ENCODE measurements around the gene FIZ1. TPM values are rescaled to one million over a fixed set of nuclear protein-coding genes. Genes with fewer than 3 reads are reported as not detected.

The FIZ1 gene
- total RNA-seq, 1 experiment from 2014 or later, result 29.3 TPM

DNA sequence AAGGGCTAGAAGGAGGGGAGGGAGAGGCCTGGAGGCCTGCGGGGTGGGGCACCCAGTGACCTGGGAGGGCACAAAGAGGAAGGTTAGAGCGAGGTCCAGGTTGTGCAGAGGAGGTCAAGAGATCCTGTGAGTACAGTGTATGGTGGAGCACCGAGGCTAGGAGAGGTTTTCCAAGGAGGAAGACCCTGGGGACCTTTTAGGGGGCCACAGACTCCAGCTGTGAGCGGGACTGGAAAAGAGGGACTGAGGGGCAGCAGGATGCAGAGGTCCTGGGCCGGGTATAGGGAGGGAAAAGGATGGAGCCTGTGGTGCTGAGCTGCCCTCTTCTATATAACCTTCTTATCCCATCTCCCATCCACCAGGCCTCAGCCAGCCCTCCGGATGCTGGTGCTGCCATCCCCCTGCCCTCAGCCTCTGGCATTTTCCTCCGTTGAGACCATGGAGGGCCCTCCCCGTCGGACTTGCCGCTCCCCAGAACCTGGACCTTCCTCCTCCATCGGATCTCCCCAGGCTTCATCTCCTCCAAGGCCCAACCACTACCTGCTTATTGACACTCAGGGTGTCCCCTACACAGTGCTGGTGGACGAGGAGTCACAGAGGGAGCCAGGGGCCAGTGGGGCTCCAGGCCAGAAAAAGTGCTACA, 45.0 kb upstream of the FIZ1 start:
- ChIA-PET POLR2A (ENCODE audit: low non-redundant PET) (no interaction called here), CTCF (no interaction called here)
- Histone ChIP-seq H3K4me1 (ENCODE audit: insufficient read depth, low read length, poor library complexity, severe bottlenecking) (peaks cover 36% of the 10 kb centered on the region), H3K27ac (ENCODE audit: low read depth, low read length, poor library complexity, severe bottlenecking) (peak overlapping the region; percentile 90), H3K36me3 (ENCODE audit: insufficient read depth, low read length, poor library complexity, severe bottlenecking) (peaks cover 13% of the 10 kb centered on the region), H3K4me3 (ENCODE audit: low read depth, low read length, poor library complexity, severe bottlenecking) (peak overlapping the region; percentile 81), H3K9me3 (ENCODE audit: low read depth, low read length, poor library complexity, severe bottlenecking) (no peaks in the 10 kb centered on the region), H3K27me3 (replicated peaks; ENCODE audit: insufficient read depth, low read depth, low read length, poor library complexity) (no peaks in the 10 kb centered on the region)
- DNase-seq (ENCODE audit: low spot score), result no peak
- BruUV-seq (replicated peaks), result no TSS peak
- TF ChIP-seq EZH2 (IDR thresholded peaks at IDR 0.05; ENCODE audit: borderline replicate concordance, low read depth, low read length, poor library complexity, severe bottlenecking) (no peak), CTCF (conservative IDR thresholded peaks at IDR 0.05; ENCODE audit: low read depth, low read length) (no peak)
- intact Hi-C loops (cut with micrococcal nuclease; ENCODE audit: unreplicated experiment), result no loop called here

DNA sequence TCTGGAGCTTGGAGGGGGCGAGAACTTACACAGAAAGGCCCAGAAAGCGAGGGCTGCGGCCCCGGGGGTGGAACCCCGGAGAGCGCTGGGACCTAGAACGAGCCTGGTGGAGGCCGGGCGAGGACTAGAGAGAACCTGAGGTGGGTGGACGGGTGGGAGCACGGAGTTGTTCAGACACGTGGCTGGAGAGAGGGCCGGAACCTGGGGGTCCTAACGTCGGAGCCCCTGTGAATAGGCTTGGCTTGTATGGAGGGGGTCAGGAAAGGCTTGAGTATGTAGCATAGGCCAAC, 44.5 kb upstream of the FIZ1 start:
- Histone ChIP-seq H3K4me3 (ENCODE audit: low read depth, low read length, poor library complexity, severe bottlenecking) (peak overlapping the region; percentile 81), H3K9me3 (ENCODE audit: low read depth, low read length, poor library complexity, severe bottlenecking) (no peaks in the 10 kb centered on the region), H3K27me3 (replicated peaks; ENCODE audit: insufficient read depth, low read depth, low read length, poor library complexity) (no peaks in the 10 kb centered on the region), H3K36me3 (ENCODE audit: insufficient read depth, low read length, poor library complexity, severe bottlenecking) (peaks cover 13% of the 10 kb centered on the region), H3K4me1 (ENCODE audit: insufficient read depth, low read length, poor library complexity, severe bottlenecking) (peaks cover 31% of the 10 kb centered on the region), H3K27ac (ENCODE audit: low read depth, low read length, poor library complexity, severe bottlenecking) (peak overlapping the region; percentile 90)
- CTCF ChIA-PET, result no interaction called here
- BruUV-seq (replicated peaks), result no TSS peak
- POLR2A ChIA-PET (ENCODE audit: low non-redundant PET), result no interaction called here
- DNase-seq (ENCODE audit: low spot score), result no peak
- intact Hi-C loops (cut with micrococcal nuclease; ENCODE audit: unreplicated experiment), result no loop called here
- no peak for TF ChIP-seq EZH2 (IDR thresholded peaks at IDR 0.05; ENCODE audit: borderline replicate concordance, low read depth, low read length, poor library complexity, severe bottlenecking)
- no peak for TF ChIP-seq CTCF (conservative IDR thresholded peaks at IDR 0.05; ENCODE audit: low read depth, low read length)

GRCh38 chr19:55643003-55643886, 43.9 kb upstream of the FIZ1 start, which contains the start of gene ZNF581:
ZNF581 (plus strand) TSS chr19:55643649; CDS start chr19:55644572, 923 bp downstream.
- ChIA-PET POLR2A (ENCODE audit: low non-redundant PET) (no interaction called here), CTCF (interaction anchor here (1.3 kb wide), 1 partner anchor 11 kb away, joined by 3 read pairs; no protein-coding TSS in a partner anchor)
- Histone ChIP-seq H3K4me3 (ENCODE audit: low read depth, low read length, poor library complexity, severe bottlenecking) (peak within 1 kb of the TSS; percentile 81), H3K9me3 (ENCODE audit: low read depth, low read length, poor library complexity, severe bottlenecking) (no peaks in the 10 kb centered on the region), H3K4me1 (ENCODE audit: insufficient read depth, low read length, poor library complexity, severe bottlenecking) (peaks cover 30% of the 10 kb centered on the region), H3K27ac (ENCODE audit: low read depth, low read length, poor library complexity, severe bottlenecking) (peak within 1 kb of the TSS; percentile 90), H3K36me3 (ENCODE audit: insufficient read depth, low read length, poor library complexity, severe bottlenecking) (peaks cover 13% of the 10 kb centered on the region), H3K27me3 (replicated peaks; ENCODE audit: insufficient read depth, low read depth, low read length, poor library complexity) (no peaks in the 10 kb centered on the region)
- no TSS peak for BruUV-seq (replicated peaks)
- peak; percentile 90 for DNase-seq (ENCODE audit: low spot score)
- intact Hi-C loops (cut with micrococcal nuclease; ENCODE audit: unreplicated experiment), result no loop called here
- no peak for TF ChIP-seq EZH2 (IDR thresholded peaks at IDR 0.05; ENCODE audit: borderline replicate concordance, low read depth, low read length, poor library complexity, severe bottlenecking)
- TF ChIP-seq CTCF (conservative IDR thresholded peaks at IDR 0.05; ENCODE audit: low read depth, low read length), result no peak

Measured in A673 (cell line).